ENCODE results near the gene STK16. TPM values are rescaled to one million over a fixed set of nuclear protein-coding genes. Genes with fewer than 3 reads are reported as not detected.

STK16 gene
- total RNA-seq, 1 donor from 2014 or later = 16.4 TPM

GRCh38 chr2:219210886-219211362 lies 34.4 kb upstream of the STK16 start:
- intact Hi-C loops (cut with micrococcal nuclease) = no loop called here
- DNase-seq (no peak), ATAC-seq (no peak)

- DNase-seq = no peak
- ATAC-seq = no peak
- intact Hi-C loops (cut with micrococcal nuclease) = no loop called here
Observed at GRCh38 chr2:219213026-219213415, 32.3 kb upstream of the STK16 start.

DNA sequence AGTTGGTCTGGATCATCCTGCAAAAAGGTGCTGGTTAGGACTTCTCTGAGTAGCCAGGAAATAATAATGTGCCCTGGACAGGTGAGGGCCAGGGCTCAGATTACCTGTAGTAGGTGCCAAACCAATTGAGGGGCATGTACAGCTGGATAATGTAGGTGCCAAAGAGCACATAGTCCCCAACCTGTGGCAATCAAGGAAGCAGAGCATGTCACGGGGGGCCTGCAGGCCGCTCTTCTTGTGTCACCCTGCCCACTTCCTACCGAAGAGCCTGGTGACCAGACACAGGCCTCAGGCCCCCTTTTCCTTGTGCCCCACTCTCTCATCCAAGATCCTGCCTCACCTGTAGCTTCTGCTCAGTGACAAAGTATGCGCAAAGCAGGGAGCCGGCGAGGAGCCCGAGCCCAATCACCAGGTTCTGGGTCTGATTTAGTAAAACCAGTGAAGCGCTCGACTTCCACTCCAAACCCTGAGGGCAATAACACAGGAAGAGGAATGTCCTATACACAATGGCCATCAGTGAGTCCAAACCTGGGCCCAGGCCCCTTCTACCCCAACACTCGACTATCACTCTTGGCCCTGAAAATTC lies 31.7 kb upstream of the STK16 start:
- ATAC-seq (no peak), DNase-seq (no peak)
- intact Hi-C loops (cut with micrococcal nuclease) = no loop called here

GRCh38 chr2:219214141-219214540 lies 31.1 kb upstream of the STK16 start:
- ATAC-seq (no peak), DNase-seq (no peak)
- intact Hi-C loops (cut with micrococcal nuclease) = no loop called here

DNA sequence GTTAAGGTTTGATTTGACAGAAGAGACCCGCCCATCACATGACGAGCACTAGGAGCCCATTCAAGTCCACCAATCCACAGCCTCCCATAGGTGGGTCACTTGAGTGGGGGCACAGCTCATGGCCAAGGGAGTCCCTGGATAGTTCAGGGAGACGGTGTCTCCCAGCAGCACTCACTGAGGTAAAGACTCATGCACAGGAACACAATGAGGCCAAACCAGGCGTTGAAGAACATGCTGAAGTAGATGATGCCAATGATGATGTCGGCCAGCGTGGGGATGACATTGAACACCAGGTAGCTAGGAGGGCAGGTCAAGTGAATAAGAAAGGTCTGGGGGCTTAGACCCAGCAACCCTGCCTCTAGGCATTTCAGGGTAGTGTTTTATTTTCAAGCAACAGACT lies 30.5 kb upstream of the STK16 start:
- DNase-seq (no peak), ATAC-seq (no peak)
- intact Hi-C loops (cut with micrococcal nuclease) = no loop called here

GRCh38 chr2:219215871-219216534 lies 29.3 kb upstream of the STK16 start:
- ATAC-seq (no peak), DNase-seq (no peak)
- intact Hi-C loops (cut with micrococcal nuclease) = no loop called here

- intact Hi-C loops (cut with micrococcal nuclease) = no loop called here
- ATAC-seq (no peak), DNase-seq (no peak)
Observed at GRCh38 chr2:219216535-219216915, 28.8 kb upstream of the STK16 start.

GRCh38 chr2:219218217-219218731 lies 27.0 kb upstream of the STK16 start:
- DNase-seq (peak; percentile 79), ATAC-seq (peak; percentile 61)
- intact Hi-C loops (cut with micrococcal nuclease) = no loop called here

- intact Hi-C loops (cut with micrococcal nuclease) = no loop called here
- ATAC-seq = peak; percentile 90
- DNase-seq = peak; percentile 99
Observed at GRCh38 chr2:219218732-219219701, 26.3 kb upstream of the STK16 start, which contains the start of gene ABCB6. TSS of gene ABCB6 (minus strand) at chr2:219218958. CDS start at chr2:219218673, 285 bp downstream.

- ATAC-seq (no peak), DNase-seq (no peak)
- intact Hi-C loops (cut with micrococcal nuclease) = no loop called here
Observed at GRCh38 chr2:219219784-219220532, 25.3 kb upstream of the STK16 start.

GRCh38 chr2:219220652-219221402 lies 24.5 kb upstream of the STK16 start:
- intact Hi-C loops (cut with micrococcal nuclease) = no loop called here
- DNase-seq (no peak), ATAC-seq (no peak)

- intact Hi-C loops (cut with micrococcal nuclease) = no loop called here
- no peak for ATAC-seq
- no peak for DNase-seq
Observed at GRCh38 chr2:219221957-219222518, 23.2 kb upstream of the STK16 start.

DNA sequence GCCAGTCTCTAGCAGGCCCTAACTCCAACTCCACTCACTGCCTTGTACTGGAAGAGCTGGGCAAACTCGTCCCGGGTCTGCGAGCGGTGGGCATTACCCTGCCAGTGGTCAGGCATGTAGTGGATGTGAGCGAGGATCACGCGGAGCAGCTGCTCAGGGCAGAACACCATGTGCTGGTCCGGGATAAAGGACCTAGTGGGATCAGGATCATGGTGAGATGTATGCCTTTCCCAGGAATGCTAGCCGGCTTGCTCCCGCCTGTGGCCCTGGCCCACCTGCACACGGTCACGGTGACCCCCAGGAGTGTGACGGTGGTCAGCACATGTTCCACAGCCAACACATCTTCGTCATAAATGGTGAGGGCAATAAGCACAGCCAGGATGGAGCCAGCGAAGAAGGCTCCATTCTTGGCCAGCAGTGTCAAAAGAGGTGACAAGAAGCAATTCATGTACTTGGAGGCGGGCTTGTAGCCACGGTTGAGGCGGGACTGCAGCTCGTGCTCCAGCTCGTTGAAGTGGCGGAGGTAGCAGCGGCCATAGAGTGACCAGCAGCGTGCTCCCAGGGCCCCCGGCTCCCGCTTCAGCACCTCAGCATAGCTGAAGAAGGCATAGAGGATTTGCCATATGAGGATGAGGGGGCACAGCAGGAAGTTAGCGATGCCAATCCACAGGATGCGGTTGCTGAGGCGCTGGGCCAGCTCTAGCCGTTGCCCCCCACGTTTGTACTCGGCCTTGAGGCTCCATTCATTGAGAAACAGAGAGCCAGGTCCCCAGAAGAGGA lies 21.3 kb upstream of the STK16 start:
- intact Hi-C loops (cut with micrococcal nuclease) = no loop called here

DNA sequence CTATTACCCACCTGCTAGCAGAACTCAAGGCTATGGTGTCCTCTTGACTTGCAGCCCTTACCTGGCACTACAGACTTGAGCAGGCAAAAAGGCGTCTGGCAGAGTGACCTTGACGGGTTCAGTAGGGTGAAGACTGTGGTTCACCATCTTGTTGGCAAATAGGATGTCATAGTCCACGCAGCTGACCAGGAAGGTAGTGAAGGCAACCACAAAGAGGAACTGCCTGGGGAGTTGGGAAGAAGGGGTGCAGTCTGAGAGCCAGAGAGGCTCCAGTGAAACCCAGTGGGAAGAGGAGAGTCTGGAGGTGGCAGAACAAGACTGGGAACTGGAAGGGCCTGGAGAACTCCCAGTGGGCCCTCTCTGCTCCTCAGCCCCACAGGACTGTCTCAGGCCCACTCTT lies 19.9 kb upstream of the STK16 start:
- intact Hi-C loops (cut with micrococcal nuclease) = no loop called here
- DNase-seq (no peak), ATAC-seq (no peak)

More for the DNA sequence above, 21.3 kb upstream of the STK16 start:
- no peak for DNase-seq
- no peak for ATAC-seq

GRCh38 chr2:219228041-219228910 lies 17.0 kb upstream of the STK16 start:
- intact Hi-C loops (cut with micrococcal nuclease) = no loop called here
- peak; percentile 24 for DNase-seq
- ATAC-seq = no peak

- DNase-seq (no peak), ATAC-seq (peak; percentile 17)
- intact Hi-C loops (cut with micrococcal nuclease) = no loop called here
Observed at GRCh38 chr2:219228911-219229304, 16.4 kb upstream of the STK16 start.
